Panc1 (cell line): ENCODE results near the gene SCARB2. TPM values are rescaled to one million over a fixed set of nuclear protein-coding genes. Genes with fewer than 3 reads are reported as not detected.

ENCODE experiments used
- ATAC-seq: fragments of 200-7000 bp; cut with Tn5 transposase; 2 replicates; pipeline ENCODE4 v1.9.1; 2020; ENCODE audit warnings: mild to moderate bottlenecking, moderate library complexity
- BruUV-seq: library from RNA; stranded (reverse); fragments of 400-500 nt; replicated peaks from 2 replicates; lab custom pipeline; 2021; lab: Mats Ljungman, UMichigan
- CTCF ChIA-PET: fragments of 300-600 bp; sonication (Branson Sonifier 250); formaldehyde crosslinking; loops from one replicate; lab custom pipeline; 2022; ENCODE audit warnings: antibody characterized with exemption; lab: Charles Lee
- POLR2A ChIA-PET: fragments of 300-600 bp; sonication (Branson Sonifier 250); formaldehyde crosslinking; loops from one replicate; lab custom pipeline; 2022; ENCODE audit warnings: antibody characterized with exemption; lab: Charles Lee
- DNase-seq: peaks from one replicate; pipeline ENCODE4 v3.0.0-alpha.2; 2010; ENCODE audit warnings: low read depth, low spot score
- H3K27ac ChIP-seq: 2 replicates; pipeline ENCODE4 v1.5.1; 2011; ENCODE audit warnings: mild to moderate bottlenecking, low read length, inconsistent platforms
- H3K27me3 ChIP-seq: fragments of 200-500 bp; sonication (Bioruptor generic); 2 replicates; pipeline ENCODE4 v1.6.0; 2014; ENCODE audit warnings: low read length, inconsistent platforms; ENCODE audit not compliant: control insufficient read depth, insufficient read depth
- H3K36me3 ChIP-seq: fragments of 200-500 bp; sonication (Bioruptor generic); 2 replicates; pipeline ENCODE4 v1.5.1; 2014; ENCODE audit warnings: inconsistent platforms, mild to moderate bottlenecking, low read length, moderate library complexity; ENCODE audit not compliant: control insufficient read depth, insufficient read depth
- H3K4me1 ChIP-seq: 2 replicates; pipeline ENCODE4 v1.5.1; 2011; ENCODE audit warnings: inconsistent platforms, mild to moderate bottlenecking, low read length, moderate library complexity; ENCODE audit not compliant: control insufficient read depth, insufficient read depth
- H3K4me3 ChIP-seq, 2 experiments: 2 replicates each; pipeline ENCODE4 v1.5.1; 2011 to 2012; ENCODE audit warnings: low read depth in 2 of 2, low read length in 2 of 2, mild to moderate bottlenecking in 2 of 2, inconsistent platforms in 1 of 2, moderate library complexity in 1 of 2
- H3K9me3 ChIP-seq: fragments of 200-500 bp; sonication (Bioruptor generic); 2 replicates; pipeline ENCODE4 v1.5.1; 2014; ENCODE audit warnings: low read depth, mild to moderate bottlenecking, inconsistent platforms, low read length, moderate library complexity; ENCODE audit not compliant: control insufficient read depth, insufficient read depth
- CTCF ChIP-seq: fragments of 450-650 bp; IDR thresholded peaks from 2 replicates; pipeline ENCODE4 v1.5.1; 2017; ENCODE audit warnings: mild to moderate bottlenecking
- POLR2AphosphoS5 ChIP-seq: IDR thresholded peaks from 2 replicates; pipeline ENCODE4 v1.6.1; 2012; ENCODE audit warnings: mild to moderate bottlenecking, low read depth, low read length, moderate library complexity
- REST ChIP-seq, 2 experiments: IDR thresholded peaks; 2 replicates each; pipeline ENCODE4 v1.6.1; 2011 to 2012; ENCODE audit warnings: low read depth in 2 of 2, control low read depth in 1 of 2, low read length in 1 of 2, mild to moderate bottlenecking in 1 of 2, moderate library complexity in 1 of 2; ENCODE audit not compliant: insufficient read depth in 1 of 2
- SIN3A ChIP-seq: IDR thresholded peaks from 2 replicates; pipeline ENCODE4 v1.6.1; 2012; ENCODE audit warnings: low read depth, mild to moderate bottlenecking, low read length, moderate library complexity, borderline replicate concordance; ENCODE audit not compliant: insufficient read depth
- TCF7L2 ChIP-seq: IDR thresholded peaks from 2 replicates; pipeline ENCODE4 v1.6.1; 2011; ENCODE audit warnings: mild to moderate bottlenecking, low read depth, low read length, inconsistent platforms
- in situ Hi-C: cut with HindIII; loops from 2 replicates; pipeline ENCODE4 v1.10.0; 2016; ENCODE audit warnings: low sequenced_read_pairs, low pct_unique_long_range_greater_than_20kb
- intact Hi-C: fragments of 100-400 bp; cut with micrococcal nuclease; formaldehyde crosslinking; loops from one replicate; pipeline ENCODE4 v1.10.0; 2022; ENCODE audit not compliant: unreplicated experiment
- total RNA-seq: library from RNA; stranded (reverse); gene quantifications from one replicate; pipeline ENCODE4 v1.2.1, GENCODE V29; 2021; ENCODE audit not compliant: unreplicated experiment

The SCARB2 gene
- total RNA-seq, 1 experiment from 2014 or later = 59.4 TPM

GRCh38 chr4:76188557-76188956, 25.1 kb downstream of the SCARB2 start:
- Histone ChIP-seq H3K4me3 (no peak overlapping the region), H3K27ac (no peak overlapping the region), H3K27me3 (no peaks in the 10 kb centered on the region), H3K9me3 (no peaks in the 10 kb centered on the region), H3K36me3 (no peaks in the 10 kb centered on the region; the same call in 1 of the 2 replicates), H3K4me1 (no peaks in the 10 kb centered on the region)
- TF ChIP-seq REST (IDR thresholded peaks at IDR 0.05; ENCODE audit: insufficient read depth in 1 of 2, low read depth in 2 of 2, low read length in 1 of 2) (0 out of 4 replicates have a peak, but pooled peaks of 1 of the 2 experiments have one; percentile 23), SIN3A (no peak)
- ChIA-PET POLR2A (no interaction called here), CTCF (no interaction called here)
- intact Hi-C loops = no loop called here
- BruUV-seq = no TSS peak
- ATAC-seq (no peak), DNase-seq (no peak)
- in situ Hi-C loops = no loop called here

- ATAC-seq (no peak), DNase-seq (no peak)
- TF ChIP-seq REST (IDR thresholded peaks at IDR 0.05; ENCODE audit: insufficient read depth in 1 of 2, low read depth in 2 of 2, low read length in 1 of 2) (no peak), SIN3A (no peak), TCF7L2 (no peak), CTCF (no peak), POLR2AphosphoS5 (no peak)
- ChIA-PET POLR2A (no interaction called here), CTCF (no interaction called here)
- H3K4me1 ChIP-seq = no peaks in the 10 kb centered on the region
- no peaks in the 10 kb centered on the region for H3K9me3 ChIP-seq
- intact Hi-C loops = no loop called here
- in situ Hi-C loops = no loop called here
- BruUV-seq = no TSS peak
- H3K4me3 ChIP-seq = no peak overlapping the region
- no peaks in the 10 kb centered on the region; the same call in 1 of the 2 replicates for H3K36me3 ChIP-seq
- no peaks in the 10 kb centered on the region for H3K27me3 ChIP-seq
- no peak overlapping the region for H3K27ac ChIP-seq
These were observed 25.5 kb downstream of the SCARB2 start for GRCh38 chr4:76188149-76188548.
